GM12878 (cell line): ENCODE measurements around the gene BRSK2. TPM values are rescaled to one million over a fixed set of nuclear protein-coding genes. Genes with fewer than 3 reads are reported as not detected.
"Not testable (repeated sequence)": the region's sequence is repeated elsewhere in the genome, so short reads cannot be mapped to it uniquely, and the experiment has no call there.

Experiments
- ATAC-seq: fragments of 200-7000 bp; cut with Tn5 transposase; 3 replicates; pipeline ENCODE4 v1.9.1; 2020; ENCODE audit warnings: mild to moderate bottlenecking, moderate library complexity
- BruUV-seq: library from RNA; stranded (reverse); fragments of 400-500 nt; replicated peaks from 2 replicates; lab custom pipeline; 2021; lab: Mats Ljungman, UMichigan
- CTCF ChIA-PET: fragments of 300-600 bp; sonication (Branson Sonifier 250); formaldehyde crosslinking; extraction: SDS; loops from one replicate; lab custom pipeline; 2021; ENCODE audit warnings: inconsistent platforms; lab: Yijun Ruan, JAX
- POLR2A ChIA-PET: fragments of 350-600 bp; formaldehyde crosslinking; extraction: SDS; loops from one replicate; lab custom pipeline; 2021; ENCODE audit warnings: inconsistent platforms; lab: Charles Lee
- RAD21 ChIA-PET: fragments of 300-600 bp; sonication (Branson Sonifier 250); formaldehyde crosslinking; loops from one replicate; lab custom pipeline; 2023; ENCODE audit warnings: antibody characterized with exemption; ENCODE audit not compliant: unreplicated experiment; lab: Charles Lee
- SMC1A ChIA-PET: fragments of 300-600 bp; sonication (Branson Sonifier 250); formaldehyde crosslinking; loops from one replicate; lab custom pipeline; 2023; ENCODE audit not compliant: unreplicated experiment, uncharacterized antibody; lab: Charles Lee
- DNase-seq: peaks from one replicate; pipeline ENCODE4 v3.0.0-alpha.2; 2011; ENCODE audit warnings: low read depth, low spot score
- FAIRE-seq: peaks from 3 replicates; lab custom pipeline; 2011; peaks lifted over from hg19 to GRCh38; lab: Jason Lieb, UNC
- H2AFZ ChIP-seq: 2 replicates; pipeline ENCODE4 v1.6.0; 2011; ENCODE audit warnings: low read depth, low read length, control low read depth; ENCODE audit not compliant: control insufficient read depth
- H3K27ac ChIP-seq: 2 replicates; pipeline ENCODE4 v1.5.1; 2011; ENCODE audit warnings: control low read depth; ENCODE audit not compliant: control insufficient read depth, insufficient read depth
- H3K27me3 ChIP-seq, 2 experiments: replicated peaks in 1 of 2; 2 replicates each; pipeline versions ENCODE4 v1.6.0 to v1.6.1; 2011; ENCODE audit warnings: low read length in 1 of 2; ENCODE audit not compliant: control insufficient read depth in 2 of 2, insufficient read depth in 2 of 2
- H3K36me3 ChIP-seq, 2 experiments: 2 replicates each; pipeline ENCODE4 v1.5.1; 2011; ENCODE audit warnings: low read length in 1 of 2; ENCODE audit not compliant: control insufficient read depth in 2 of 2, insufficient read depth in 2 of 2
- H3K4me1 ChIP-seq: 2 replicates; pipeline ENCODE4 v1.6.1; 2011; ENCODE audit warnings: mild to moderate bottlenecking, low read length, moderate library complexity, mixed read lengths; ENCODE audit not compliant: control insufficient read depth, insufficient read depth
- H3K4me2 ChIP-seq: 2 replicates; pipeline ENCODE4 v1.6.0; 2011; ENCODE audit warnings: control low read depth; ENCODE audit not compliant: control insufficient read depth, insufficient read depth
- H3K4me3 ChIP-seq: fragments of 200-600 bp; sonication (generic); 2 replicates; pipeline ENCODE4 v1.5.1; 2016
- H3K79me2 ChIP-seq: 2 replicates; pipeline ENCODE4 v1.6.0; 2011; ENCODE audit warnings: low read length; ENCODE audit not compliant: control insufficient read depth, insufficient read depth
- H3K9ac ChIP-seq: 2 replicates; pipeline ENCODE4 v1.8.0; 2011; ENCODE audit warnings: low read length, control low read depth, mixed read lengths; ENCODE audit not compliant: control insufficient read depth, insufficient read depth
- H3K9me3 ChIP-seq: replicated peaks from 3 replicates; pipeline ENCODE4 v1.5.1; 2011; ENCODE audit warnings: mild to moderate bottlenecking, low read length; ENCODE audit not compliant: control insufficient read depth, insufficient read depth
- H4K20me1 ChIP-seq: 2 replicates; pipeline ENCODE4 v1.6.0; 2011; ENCODE audit not compliant: control insufficient read depth, insufficient read depth
- BCL11A ChIP-seq: IDR thresholded peaks from 2 replicates; pipeline ENCODE4 v1.6.1; 2011; ENCODE audit warnings: low read depth, low read length
- CBX5 ChIP-seq: sonication (generic); IDR thresholded peaks from 2 replicates; pipeline ENCODE4 v1.6.1; 2016; ENCODE audit warnings: low read depth, moderate library complexity, mild to moderate bottlenecking, inconsistent platforms
- CHD1 ChIP-seq: IDR thresholded peaks from 2 replicates; pipeline ENCODE4 v1.6.1; 2012; ENCODE audit warnings: low read depth, low read length, improper control_type of control experiment
- KLF5 ChIP-seq: fragments of 450-650 bp; IDR thresholded peaks from 2 replicates; pipeline ENCODE4 v1.6.1; 2014; ENCODE audit warnings: mild to moderate bottlenecking; ENCODE audit not compliant: partially characterized antibody
- MEF2B ChIP-seq: fragments of 450-650 bp; IDR thresholded peaks from 2 replicates; pipeline ENCODE4 v1.6.1; 2018; ENCODE audit warnings: mild to moderate bottlenecking, moderate library complexity; ENCODE audit not compliant: partially characterized antibody, poor library complexity, severe bottlenecking
- RAD21 ChIP-seq: IDR thresholded peaks from 2 replicates; pipeline ENCODE4 v1.6.1; 2011; ENCODE audit warnings: mild to moderate bottlenecking, low read depth, low read length, moderate library complexity; ENCODE audit not compliant: insufficient read depth
- RCOR1 ChIP-seq: conservative IDR thresholded peaks from 2 replicates; pipeline ENCODE4 v1.6.1; 2012; ENCODE audit warnings: low read depth, low read length, improper control_type of control experiment
- SREBF2 ChIP-seq: IDR thresholded peaks from 2 replicates; pipeline ENCODE4 v1.6.1; 2012; ENCODE audit warnings: mild to moderate bottlenecking, low read length
- TAF1 ChIP-seq: IDR thresholded peaks from 2 replicates; pipeline ENCODE4 v1.6.1; 2011; ENCODE audit warnings: mild to moderate bottlenecking, low read depth, low read length, borderline replicate concordance
- TARDBP ChIP-seq: IDR thresholded peaks from 2 replicates; pipeline ENCODE4 v1.6.1; 2016; ENCODE audit warnings: borderline replicate concordance
- WRNIP1 ChIP-seq: IDR thresholded peaks from 2 replicates; pipeline ENCODE4 v1.6.1; 2011; ENCODE audit warnings: low read depth, low read length, improper control_type of control experiment, borderline replicate concordance
- ZNF592 ChIP-seq: fragments of 450-650 bp; IDR thresholded peaks from 2 replicates; pipeline ENCODE4 v1.6.1; 2017; ENCODE audit warnings: mild to moderate bottlenecking, moderate library complexity
- WGBS: methylation state at CpG from one replicate; pipeline ENCODE4 v1.1.6; 2016; ENCODE audit warnings: low lambda C conversion rate; ENCODE audit not compliant: insufficient replicate concordance, insufficient coverage; ENCODE audit errors: missing lambda C conversion rate; 5-methylcytosine and 5-hydroxymethylcytosine counted together
- in situ Hi-C: fragments of 300-500 bp; cut with MboI; formaldehyde crosslinking; loops from 9 replicates; pipeline ENCODE4 v1.14.3; 2018; ENCODE audit warnings: mixed read lengths
- intact Hi-C: fragments of 100-400 bp; cut with micrococcal nuclease; formaldehyde crosslinking; loops from one replicate; pipeline ENCODE4 v1.14.2; 2022; ENCODE audit not compliant: unreplicated experiment
- polyA plus RNA-seq, 11 experiments: library from polyadenylated mRNA; depleted of rRNA in 4 of 11; unstranded in 6 of 11; stranded (reverse) in 5 of 11; fragments of >200 nt; fragmentation: Nextera tagmentation in 4 of 11; fragmentation: Illumina TruSeq in 1 of 11; extraction: Ambion mirVana in 4 of 11; extraction: Trizol in 1 of 11; gene quantifications; 1 replicate in 1 of 11; 2 replicates in 10 of 11; pipeline versions ENCODE4 v1.2.1 to v1.2.3, GENCODE V29; 2011 to 2016; ENCODE audit warnings: inconsistent platforms in 2 of 11, missing spikeins in 2 of 11, low read depth in 1 of 11
- total RNA-seq, 4 experiments: library from RNA; depleted of rRNA in 3 of 4; stranded (reverse); fragments of >200 nt in 3 of 4; fragmentation: Illumina TruSeq in 1 of 4; extraction: Trizol in 1 of 4; gene quantifications; 2 replicates each; pipeline versions ENCODE4 v1.2.1 to v1.2.3, GENCODE V29; 2013 to 2021

BRSK2 gene
- total and polyA plus RNA-seq, 10 of the 15 experiments (the other 5 are each of a cell fraction or from before 2014, with no cell fraction given) = 0.13 TPM; not detected in 9

- TF ChIP-seq RAD21 = no peak
These were observed 31.4 kb upstream of the BRSK2 start (continued) for GRCh38 chr11:1358286-1358685.

GRCh38 chr11:1358931-1359330, 30.8 kb upstream of the BRSK2 start:
- intact Hi-C loops, in situ Hi-C loops, RAD21 ChIA-PET, POLR2A ChIA-PET, H3K27me3 ChIP-seq, CTCF ChIA-PET, H4K20me1 ChIP-seq, DNase-seq, H3K36me3 ChIP-seq, H3K4me3 ChIP-seq, H3K9me3 ChIP-seq, H3K27ac ChIP-seq, H3K79me2 ChIP-seq, SMC1A ChIA-PET, BruUV-seq, ATAC-seq, H3K4me2 ChIP-seq, H2AFZ ChIP-seq, FAIRE-seq, H3K9ac ChIP-seq, H3K4me1 ChIP-seq: not testable (repeated sequence)
- 54% methylated on average over 17 of the region's 17 CpGs for WGBS

GRCh38 chr11:1359556-1359955, 30.2 kb upstream of the BRSK2 start:
- Histone ChIP-seq H3K4me2 (no peak overlapping the region), H2AFZ (no peak overlapping the region), H4K20me1 (no peaks in the 10 kb centered on the region), H3K9me3 (no peaks in the 10 kb centered on the region), H3K36me3 (no peaks in the 10 kb centered on the region), H3K4me1 (no peaks in the 10 kb centered on the region), H3K9ac (no peak overlapping the region), H3K79me2 (no peaks in the 10 kb centered on the region), H3K27me3 (no peaks in the 10 kb centered on the region), H3K27ac (no peak overlapping the region), H3K4me3 (no peak overlapping the region)
- intact Hi-C loops (no loop called here), in situ Hi-C loops (no loop called here)
- no TSS peak for BruUV-seq
- CTCF ChIA-PET = no interaction called here
- RAD21 ChIA-PET = no interaction called here
- WGBS = 66% methylated on average over 16 of the region's 16 CpGs
- no peak for TF ChIP-seq TARDBP
- no peak for TF ChIP-seq ZNF592
- TF ChIP-seq BCL11A = no peak
- no peak for TF ChIP-seq CHD1
- no peak for TF ChIP-seq MEF2B
- no peak for TF ChIP-seq WRNIP1
- TF ChIP-seq KLF5 = no peak
- no peak for TF ChIP-seq TAF1
- no peak for TF ChIP-seq RCOR1
- no peak for TF ChIP-seq CBX5
- TF ChIP-seq SREBF2 = no peak
- SMC1A ChIA-PET = no interaction called here
- no peak for DNase-seq
- FAIRE-seq = no peak
- ATAC-seq = no peak
- POLR2A ChIA-PET = no interaction called here
